ENCODE results near the gene KCNQ1. TPM values are rescaled to one million over a fixed set of nuclear protein-coding genes. Genes with fewer than 3 reads are reported as not detected.
A peak's percentile ranks its signal among the peaks of the same experiment; 100 is the strongest.

Gene KCNQ1
- total and polyA plus RNA-seq, 2 donors (not counting 1 experiment from before 2014, with no cell fraction given) = 21.5 to 28.8 TPM

DNA sequence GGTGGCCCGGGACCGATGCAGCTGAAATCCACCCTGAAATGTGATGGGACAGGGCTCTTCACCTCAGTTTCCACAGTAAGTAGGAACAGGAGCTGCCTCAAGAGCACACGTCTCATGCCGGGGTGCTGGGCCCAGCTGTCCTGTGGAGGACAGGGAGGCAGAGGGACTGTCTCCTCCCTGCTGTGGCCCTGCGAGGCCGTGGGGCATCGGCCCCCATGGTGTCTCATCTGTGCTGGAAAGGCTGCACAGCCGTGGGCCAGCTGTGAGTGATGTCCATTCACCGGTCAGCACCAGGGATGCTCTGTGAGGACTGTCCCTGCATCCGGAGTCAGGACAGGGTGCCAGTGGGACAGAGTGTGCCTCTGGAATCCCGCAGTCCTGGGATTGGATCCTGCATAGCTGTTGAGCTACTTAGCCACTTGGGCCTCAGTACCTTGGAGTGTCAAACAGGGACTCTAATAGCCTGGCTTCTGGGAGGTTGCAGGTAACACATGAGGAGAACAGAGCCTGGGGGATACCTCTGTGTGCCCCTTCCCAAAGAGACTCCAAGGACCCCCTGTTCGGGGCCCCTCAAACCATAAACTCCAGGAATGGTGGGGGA lies 17.0 kb upstream of the KCNQ1 start:
- TF ChIP-seq EZH2 (IDR thresholded peaks at IDR 0.05; ENCODE audit: borderline replicate concordance, insufficient read depth, low read depth, low read length, poor library complexity, severe bottlenecking) = no peak
- TF ChIP-seq, protein P1, sequence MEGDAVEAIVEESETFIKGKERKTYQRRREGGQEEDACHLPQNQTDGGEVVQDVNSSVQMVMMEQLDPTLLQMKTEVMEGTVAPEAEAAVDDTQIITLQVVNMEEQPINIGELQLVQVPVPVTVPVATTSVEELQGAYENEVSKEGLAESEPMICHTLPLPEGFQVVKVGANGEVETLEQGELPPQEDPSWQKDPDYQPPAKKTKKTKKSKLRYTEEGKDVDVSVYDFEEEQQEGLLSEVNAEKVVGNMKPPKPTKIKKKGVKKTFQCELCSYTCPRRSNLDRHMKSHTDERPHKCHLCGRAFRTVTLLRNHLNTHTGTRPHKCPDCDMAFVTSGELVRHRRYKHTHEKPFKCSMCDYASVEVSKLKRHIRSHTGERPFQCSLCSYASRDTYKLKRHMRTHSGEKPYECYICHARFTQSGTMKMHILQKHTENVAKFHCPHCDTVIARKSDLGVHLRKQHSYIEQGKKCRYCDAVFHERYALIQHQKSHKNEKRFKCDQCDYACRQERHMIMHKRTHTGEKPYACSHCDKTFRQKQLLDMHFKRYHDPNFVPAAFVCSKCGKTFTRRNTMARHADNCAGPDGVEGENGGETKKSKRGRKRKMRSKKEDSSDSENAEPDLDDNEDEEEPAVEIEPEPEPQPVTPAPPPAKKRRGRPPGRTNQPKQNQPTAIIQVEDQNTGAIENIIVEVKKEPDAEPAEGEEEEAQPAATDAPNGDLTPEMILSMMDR (IDR thresholded peaks at IDR 0.05) = no peak
- no peak overlapping the region for H3K4me3 ChIP-seq (ENCODE audit: control extremely low read depth in 1 of 5, extremely low read depth in 1 of 5, insufficient read depth in 1 of 5, low read depth in 2 of 5, low read length in 4 of 5)
- Mint-ChIP-seq H3K27ac (no peak overlapping the region), H3K4me3 (no peak overlapping the region), H3K4me1 (no peaks in the 10 kb centered on the region), H3K9me3 (ENCODE audit: insufficient read depth) (no peaks in the 10 kb centered on the region), H3K27me3 (no peaks in the 10 kb centered on the region)
- H3K4me1 ChIP-seq (ENCODE audit: control insufficient read depth in 2 of 2, insufficient read depth in 2 of 2, low read length in 2 of 2) = no peaks in the 10 kb centered on the region
- H3K27ac ChIP-seq (ENCODE audit: low read length in 2 of 2) = no peak overlapping the region
- no peaks in the 10 kb centered on the region for H3K27me3 ChIP-seq (replicated peaks in 1 of 4; ENCODE audit: control extremely low read depth in 1 of 4, control insufficient read depth in 3 of 4, insufficient read depth in 4 of 4, low read length in 3 of 4)
- H4K20me1 ChIP-seq (ENCODE audit: control insufficient read depth, insufficient read depth, low read length, poor library complexity, severe bottlenecking) = no peaks in the 10 kb centered on the region
- POLR2A ChIA-PET = interaction anchor here (0.7 to 1.0 kb wide), 2 partner anchors 17 to 104 kb away, joined by 3 to 4 read pairs; partner anchors contain the start of genes KCNQ1 and TRPM5
- H3K9ac ChIP-seq (ENCODE audit: low read length) = no peak overlapping the region
- H3K4me2 ChIP-seq (replicated peaks; ENCODE audit: low read depth, low read length, poor library complexity, severe bottlenecking) = no peak overlapping the region
- ATAC-seq (ENCODE audit: low read depth) = peak; percentile 23
- WGBS (ENCODE audit: insufficient coverage) = 78% methylated on average over 12 of the region's 12 CpGs
- DNase-seq = no peak
- no peaks in the 10 kb centered on the region for H3K79me2 ChIP-seq (ENCODE audit: control insufficient read depth, insufficient read depth, low read length)
- CTCF ChIA-PET = interaction anchor here (0.9 to 10.8 kb wide), 7 partner anchors 17 to 465 kb away, joined by 4 to 217 read pairs (median 10); partner anchors contain the start of gene KCNQ1
- no peak overlapping the region for H2AFZ ChIP-seq (ENCODE audit: insufficient read depth, low read depth, low read length, poor library complexity, severe bottlenecking)
- intact Hi-C loops (cut with micrococcal nuclease) = loop anchor here (1.0 kb wide), 2 partner anchors 99 to 460 kb away; no protein-coding TSS in a partner anchor
- no peaks in the 10 kb centered on the region for H3K9me3 ChIP-seq (ENCODE audit: control extremely low read depth in 1 of 3, control insufficient read depth in 2 of 3, insufficient read depth in 1 of 3, low read length in 2 of 3)
- no peaks in the 10 kb centered on the region for H3K36me3 ChIP-seq (replicated peaks in 1 of 2; ENCODE audit: control extremely low read depth in 1 of 2, control insufficient read depth in 1 of 2, extremely low read depth in 1 of 2, insufficient read depth in 2 of 2, low read length in 1 of 2)

DNA sequence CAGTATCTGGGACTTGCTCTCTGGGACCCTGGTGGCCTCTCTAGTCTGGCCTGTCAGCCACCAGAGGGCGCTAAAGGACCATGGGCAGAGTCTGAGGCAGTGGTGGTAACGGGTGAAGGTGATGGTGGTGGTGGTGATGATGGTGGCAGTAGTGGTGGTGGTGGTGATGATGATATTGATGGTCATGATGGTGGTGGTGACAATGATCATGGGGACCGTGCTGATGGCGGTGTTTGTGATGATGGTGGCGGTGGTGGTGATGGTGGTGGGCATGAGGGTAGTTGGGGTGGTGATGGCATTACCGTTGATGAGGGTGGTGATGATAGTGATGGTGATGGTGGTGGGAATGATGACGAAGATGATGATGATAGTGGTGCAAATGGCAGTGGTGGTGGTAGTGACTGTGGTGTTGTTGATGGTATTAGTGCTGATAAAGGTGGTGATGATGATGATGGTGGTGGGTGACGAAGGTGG lies 16.4 kb upstream of the KCNQ1 start:
- no peak overlapping the region for H3K4me3 Mint-ChIP-seq
- Histone ChIP-seq H3K36me3 (replicated peaks in 1 of 2; ENCODE audit: control extremely low read depth in 1 of 2, control insufficient read depth in 1 of 2, extremely low read depth in 1 of 2, insufficient read depth in 2 of 2, low read length in 1 of 2) (no peaks in the 10 kb centered on the region), H2AFZ (ENCODE audit: insufficient read depth, low read depth, low read length, poor library complexity, severe bottlenecking) (no peak overlapping the region), H3K27ac (ENCODE audit: low read length in 2 of 2) (no peak overlapping the region), H3K4me3 (ENCODE audit: control extremely low read depth in 1 of 5, extremely low read depth in 1 of 5, insufficient read depth in 1 of 5, low read depth in 2 of 5, low read length in 4 of 5) (no peak overlapping the region), H4K20me1 (ENCODE audit: control insufficient read depth, insufficient read depth, low read length, poor library complexity, severe bottlenecking) (no peaks in the 10 kb centered on the region), H3K4me2 (replicated peaks; ENCODE audit: low read depth, low read length, poor library complexity, severe bottlenecking) (no peak overlapping the region), H3K4me1 (ENCODE audit: control insufficient read depth in 2 of 2, insufficient read depth in 2 of 2, low read length in 2 of 2) (no peaks in the 10 kb centered on the region), H3K9ac (ENCODE audit: low read length) (no peak overlapping the region), H3K9me3 (ENCODE audit: control extremely low read depth in 1 of 3, control insufficient read depth in 2 of 3, insufficient read depth in 1 of 3, low read length in 2 of 3) (no peaks in the 10 kb centered on the region), H3K79me2 (ENCODE audit: control insufficient read depth, insufficient read depth, low read length) (no peaks in the 10 kb centered on the region), H3K27me3 (replicated peaks in 1 of 4; ENCODE audit: control extremely low read depth in 1 of 4, control insufficient read depth in 3 of 4, insufficient read depth in 4 of 4, low read length in 3 of 4) (no peaks in the 10 kb centered on the region)
- no peaks in the 10 kb centered on the region for H3K27me3 Mint-ChIP-seq
- ATAC-seq (ENCODE audit: low read depth) (peak; percentile 94), DNase-seq (peak; percentile 85)
- whole genome bisulfite sequencing (ENCODE audit: insufficient coverage) = 55% methylated on average over 8 of the region's 8 CpGs
- POLR2A ChIA-PET = interaction anchor here (1.0 kb wide), 1 partner anchor 103 kb away, joined by 4 read pairs; no protein-coding TSS in a partner anchor
- H3K9me3 Mint-ChIP-seq (ENCODE audit: insufficient read depth) = no peaks in the 10 kb centered on the region
- no peak for TF ChIP-seq EZH2 (IDR thresholded peaks at IDR 0.05; ENCODE audit: borderline replicate concordance, insufficient read depth, low read depth, low read length, poor library complexity, severe bottlenecking)
- TF ChIP-seq, protein P1 (IDR thresholded peaks at IDR 0.05) = peak; percentile 82
- H3K4me1 Mint-ChIP-seq = no peaks in the 10 kb centered on the region
- CTCF ChIA-PET = interaction anchor here (1.0 to 10.8 kb wide), 5 partner anchors 17 to 460 kb away, joined by 3 to 217 read pairs (median 10); partner anchors contain the start of gene KCNQ1
- intact Hi-C loops (cut with micrococcal nuclease) = loop anchor here (1.0 kb wide), 2 partner anchors 99 to 460 kb away; no protein-coding TSS in a partner anchor
- no peak overlapping the region for H3K27ac Mint-ChIP-seq

All from B cell (primary cell).